HCT116 (cell line): ENCODE measurements around the gene DELE1. TPM values are rescaled to one million over a fixed set of nuclear protein-coding genes. Genes with fewer than 3 reads are reported as not detected.

Source experiments
- ATAC-seq: fragments of 200-7000 bp; cut with Tn5 transposase; 2 replicates; pipeline ENCODE4 v1.9.1; 2020; ENCODE audit warnings: mild to moderate bottlenecking, moderate library complexity
- BruUV-seq: library from RNA; stranded (reverse); fragments of 400-500 nt; replicated peaks from 2 replicates; lab custom pipeline; 2021; lab: Mats Ljungman, UMichigan
- CTCF ChIA-PET: fragments of 300-600 bp; sonication (Branson Sonifier 250); formaldehyde crosslinking; loops from one replicate; lab custom pipeline; 2021; ENCODE audit warnings: antibody characterized with exemption; lab: Charles Lee
- POLR2A ChIA-PET: fragments of 300-600, 350-600 bp; sonication (Branson Sonifier 250); formaldehyde crosslinking; loops from one replicate; lab custom pipeline; 2021; ENCODE audit warnings: antibody characterized with exemption; lab: Charles Lee
- RAD21 ChIA-PET, 2 experiments: fragments of 300-600 bp; sonication (Branson Sonifier 250); formaldehyde crosslinking; loops; one replicate each; lab custom pipeline; 2023; ENCODE audit warnings: low total read pairs in 2 of 2; ENCODE audit not compliant: uncharacterized antibody in 2 of 2, unreplicated experiment in 2 of 2, low non-redundant PET in 1 of 2; lab: Charles Lee
- DNase-seq: peaks from one replicate; pipeline ENCODE4 v3.0.0-alpha.2; 2010; ENCODE audit warnings: low read depth, low spot score
- H2AFZ ChIP-seq: fragments of 200-600 bp; shearing (Covaris generic), sonication (generic); 2 replicates; pipeline ENCODE4 v1.6.1; 2017; ENCODE audit warnings: low read depth, mixed run types, mixed read lengths, antibody characterized with exemption, low read length; ENCODE audit not compliant: poor library complexity, severe bottlenecking
- H3K27ac ChIP-seq: 2 replicates; pipeline ENCODE4 v1.5.1; 2012; ENCODE audit warnings: low read depth, low read length
- H3K27me3 ChIP-seq: fragments of 200-600 bp; sonication (generic); 2 replicates; pipeline ENCODE4 v1.6.1; 2016; ENCODE audit warnings: mixed run types, low read length, mixed read lengths; ENCODE audit not compliant: insufficient read depth
- H3K36me3 ChIP-seq, 2 experiments: fragments of 200-500 bp in 1 of 2; fragments of 200-600 bp in 1 of 2; sonication (Bioruptor generic) in 1 of 2; sonication (generic) in 1 of 2; 2 replicates each; pipeline versions ENCODE4 v1.5.1 to v1.6.1; 2014 to 2016; ENCODE audit warnings: low read length in 2 of 2, inconsistent platforms in 1 of 2, mixed read lengths in 1 of 2, mixed run types in 1 of 2; ENCODE audit not compliant: insufficient read depth in 2 of 2, control insufficient read depth in 1 of 2
- H3K4me1 ChIP-seq, 2 experiments: fragments of 200-600 bp in 1 of 2; sonication (generic) in 1 of 2; 2 replicates each; pipeline versions ENCODE4 v1.5.1 to v1.6.1; 2012 to 2017; ENCODE audit warnings: low read length in 2 of 2, inconsistent platforms in 1 of 2, mild to moderate bottlenecking in 1 of 2, mixed read lengths in 1 of 2, mixed run types in 1 of 2, moderate library complexity in 1 of 2; ENCODE audit not compliant: insufficient read depth in 2 of 2, control insufficient read depth in 1 of 2
- H3K4me2 ChIP-seq: fragments of 200-600 bp; sonication (generic); 2 replicates; pipeline ENCODE4 v1.6.1; 2017; ENCODE audit warnings: mixed run types, low read length, mixed read lengths
- H3K4me3 ChIP-seq, 2 experiments: fragments of 200-600 bp in 1 of 2; sonication (generic) in 1 of 2; replicated peaks in 1 of 2; 2 replicates each; pipeline ENCODE4 v1.5.1; 2011 to 2016; ENCODE audit warnings: low read length in 2 of 2, control low read depth in 1 of 2, low read depth in 1 of 2, mild to moderate bottlenecking in 1 of 2, mixed read lengths in 1 of 2, mixed run types in 1 of 2
- H3K79me2 ChIP-seq: fragments of 200-600 bp; sonication (generic); 2 replicates; pipeline ENCODE4 v1.6.1; 2017; ENCODE audit warnings: mild to moderate bottlenecking, mixed run types, low read length, moderate library complexity, mixed read lengths; ENCODE audit not compliant: insufficient read depth
- H3K9ac ChIP-seq: fragments of 200-600 bp; sonication (generic); 2 replicates; pipeline ENCODE4 v1.6.1; 2016; ENCODE audit warnings: low read length, mixed read lengths
- H3K9me2 ChIP-seq: fragments of 200-600 bp; sonication (generic), shearing (Covaris generic); 2 replicates; pipeline ENCODE4 v1.6.1; 2017; ENCODE audit warnings: mixed run types, mild to moderate bottlenecking, moderate library complexity; ENCODE audit not compliant: insufficient read depth
- H3K9me3 ChIP-seq, 2 experiments: fragments of 200-500 bp in 1 of 2; fragments of 200-600 bp in 1 of 2; sonication (Bioruptor generic) in 1 of 2; sonication (generic) in 1 of 2; 2 replicates each; pipeline ENCODE4 v1.6.1; 2014 to 2017; ENCODE audit warnings: low read length in 2 of 2, mixed read lengths in 2 of 2, inconsistent platforms in 1 of 2, low read depth in 1 of 2, mild to moderate bottlenecking in 1 of 2, mixed run types in 1 of 2, moderate library complexity in 1 of 2; ENCODE audit not compliant: control insufficient read depth in 1 of 2, insufficient read depth in 1 of 2
- H4K20me1 ChIP-seq: fragments of 200-600 bp; sonication (generic), shearing (Covaris generic); 2 replicates; pipeline ENCODE4 v1.6.1; 2017; ENCODE audit warnings: mixed run types, mild to moderate bottlenecking, moderate library complexity; ENCODE audit not compliant: insufficient read depth
- EZH2phosphoT487 ChIP-seq: fragments of 200-600 bp; IDR thresholded peaks from 2 replicates; pipeline ENCODE4 v1.6.1; 2018; ENCODE audit warnings: antibody characterized with exemption, borderline replicate concordance
- SRF ChIP-seq: IDR thresholded peaks from 2 replicates; pipeline ENCODE4 v1.6.1; 2012; ENCODE audit warnings: low read depth
- intact Hi-C: fragments of 100-400 bp; cut with micrococcal nuclease; formaldehyde crosslinking; loops from 2 replicates; pipeline ENCODE4 v1.10.0; 2022
- total RNA-seq: library from RNA; stranded (reverse); gene quantifications from one replicate; pipeline ENCODE4 v1.2.1, GENCODE V29; 2021; ENCODE audit not compliant: unreplicated experiment
- TF ChIP-seq, protein P1 (sequence below): IDR thresholded peaks from 2 replicates; pipeline ENCODE4 v1.6.1; 2011; ENCODE audit warnings: mild to moderate bottlenecking, low read length, moderate library complexity; ENCODE audit not compliant: insufficient replicate concordance; ENCODE audit errors: extremely low read depth

DELE1 gene
- total RNA-seq, 1 experiment from 2014 or later = 74.1 TPM

DNA sequence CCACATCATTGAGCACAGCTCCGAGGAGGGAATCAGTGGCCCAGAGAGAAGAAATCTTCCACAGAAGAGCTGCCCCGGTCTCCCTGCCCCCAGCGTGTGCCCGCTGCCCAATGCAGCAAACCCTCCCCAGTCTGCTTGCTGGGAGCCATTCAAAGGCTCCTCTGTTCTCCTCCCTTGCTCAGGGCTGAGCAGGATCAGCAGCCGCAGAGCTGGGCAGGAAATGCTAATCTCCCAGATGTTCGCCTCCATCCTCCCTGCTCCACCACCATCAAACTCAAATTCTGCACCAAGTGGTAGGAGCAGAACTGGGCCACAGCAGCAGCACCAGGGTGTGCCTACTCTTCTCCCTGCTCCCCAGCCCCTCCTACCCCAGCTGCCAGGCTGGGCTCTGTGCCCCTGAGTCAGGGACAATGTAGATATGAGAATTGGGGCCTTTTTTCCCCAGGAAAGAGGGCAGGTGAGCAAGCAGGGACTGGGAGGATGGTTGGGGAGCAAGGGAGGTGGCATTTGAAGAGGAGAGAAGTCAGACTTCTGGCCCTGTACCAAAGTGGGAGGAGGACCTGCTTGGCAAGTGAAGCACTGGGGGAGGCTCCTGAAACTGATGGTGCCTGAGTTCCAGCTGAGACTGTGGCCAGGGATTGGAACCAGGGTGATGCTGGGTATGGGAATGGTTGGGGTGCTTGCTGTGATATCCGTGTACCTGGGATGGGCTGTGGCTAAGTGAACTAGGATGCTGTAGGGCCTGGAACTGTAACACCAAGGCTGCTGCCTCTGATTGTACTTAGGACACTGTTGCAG is 43.5 kb upstream of the DELE1 start:
- no peak for ATAC-seq
- H3K27ac ChIP-seq = no peak overlapping the region
- H3K4me3 ChIP-seq = no peak overlapping the region
- intact Hi-C loops = loop anchor here (1.0 kb wide), 5 partner anchors 66 to 215 kb away; no protein-coding TSS in a partner anchor
- no peak overlapping the region for H3K4me2 ChIP-seq
- no peak for DNase-seq
- no peaks in the 10 kb centered on the region for H4K20me1 ChIP-seq
- H3K36me3 ChIP-seq = no peaks in the 10 kb centered on the region
- no peaks in the 10 kb centered on the region; the same call in 1 of the 2 replicates for H3K79me2 ChIP-seq
- RAD21 ChIA-PET = interaction anchor here (1.4 to 2.3 kb wide), 4 partner anchors 80 to 187 kb away, joined by 3 to 20 read pairs (median 8); no protein-coding TSS in a partner anchor
- H3K27me3 ChIP-seq = peaks cover 4% of the 10 kb centered on the region; the same call in 1 of the 2 replicates
- TF ChIP-seq SRF = no peak
- TF ChIP-seq, protein P1, sequence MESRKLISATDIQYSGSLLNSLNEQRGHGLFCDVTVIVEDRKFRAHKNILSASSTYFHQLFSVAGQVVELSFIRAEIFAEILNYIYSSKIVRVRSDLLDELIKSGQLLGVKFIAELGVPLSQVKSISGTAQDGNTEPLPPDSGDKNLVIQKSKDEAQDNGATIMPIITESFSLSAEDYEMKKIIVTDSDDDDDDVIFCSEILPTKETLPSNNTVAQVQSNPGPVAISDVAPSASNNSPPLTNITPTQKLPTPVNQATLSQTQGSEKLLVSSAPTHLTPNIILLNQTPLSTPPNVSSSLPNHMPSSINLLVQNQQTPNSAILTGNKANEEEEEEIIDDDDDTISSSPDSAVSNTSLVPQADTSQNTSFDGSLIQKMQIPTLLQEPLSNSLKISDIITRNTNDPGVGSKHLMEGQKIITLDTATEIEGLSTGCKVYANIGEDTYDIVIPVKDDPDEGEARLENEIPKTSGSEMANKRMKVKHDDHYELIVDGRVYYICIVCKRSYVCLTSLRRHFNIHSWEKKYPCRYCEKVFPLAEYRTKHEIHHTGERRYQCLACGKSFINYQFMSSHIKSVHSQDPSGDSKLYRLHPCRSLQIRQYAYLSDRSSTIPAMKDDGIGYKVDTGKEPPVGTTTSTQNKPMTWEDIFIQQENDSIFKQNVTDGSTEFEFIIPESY = no peak
- TF ChIP-seq EZH2phosphoT487 = no peak
- TF ChIP-seq, all 23 proteins: peak for 0
- H3K9me3 ChIP-seq = no peaks in the 10 kb centered on the region
- ChIA-PET POLR2A (no interaction called here), CTCF (interaction anchor here (0.8 to 5.2 kb wide), 12 partner anchors 10 to 243 kb away, joined by 3 to 31 read pairs (median 7); partner anchors contain the start of genes HDAC3 and RELL2)
- no TSS peak for BruUV-seq
- H3K4me1 ChIP-seq = peaks cover 9 to 34% of the 10 kb centered on the region in 2 experiments; a peak in 3 of 4 replicates
- H3K9ac ChIP-seq = no peak overlapping the region
- H2AFZ ChIP-seq = no peak overlapping the region
- H3K9me2 ChIP-seq = no peaks in the 10 kb centered on the region
